ENCODE data around the gene KIF6.

GRCh38 chr6:39608652-39609345 is 116.4 kb downstream of the KIF6 start:
- no peak for TF ChIP-seq CTCF (IDR thresholded peaks at IDR 0.05; ENCODE audit: low read length)
- TF ChIP-seq EZH2 (IDR thresholded peaks at IDR 0.05; ENCODE audit: borderline replicate concordance, low read length), result no peak

Measured in OCI-LY1 (cell line).